BLaER1 (cell line): ENCODE results near the gene MYOF.
"Not testable (repeated sequence)": the region's sequence is repeated elsewhere in the genome, so short reads cannot be mapped to it uniquely, and the experiment has no call there.

Experiments used
- H3K27ac ChIP-seq: shearing (Covaris generic); formaldehyde crosslinking; 2 replicates; pipeline ENCODE4 v1.8.1; 2022
- H3K27me3 ChIP-seq: shearing (Covaris generic); formaldehyde crosslinking; 2 replicates; pipeline ENCODE4 v1.8.1; 2022
- H3K36me3 ChIP-seq: shearing (Covaris generic); formaldehyde crosslinking; 2 replicates; pipeline ENCODE4 v1.8.1; 2022
- H3K4me1 ChIP-seq: shearing (Covaris generic); formaldehyde crosslinking; 2 replicates; pipeline ENCODE4 v1.8.1; 2022
- H3K4me2 ChIP-seq: shearing (Covaris generic); formaldehyde crosslinking; 2 replicates; pipeline ENCODE4 v1.8.1; 2022
- H3K4me3 ChIP-seq: shearing (Covaris generic); formaldehyde crosslinking; 2 replicates; pipeline ENCODE4 v1.8.1; 2022
- H3K9ac ChIP-seq: shearing (Covaris generic); formaldehyde crosslinking; 2 replicates; pipeline ENCODE4 v1.8.1; 2022
- H3K9me3 ChIP-seq: shearing (Covaris generic); formaldehyde crosslinking; 2 replicates; pipeline ENCODE4 v1.8.1; 2022
- H4K20me1 ChIP-seq: shearing (Covaris generic); formaldehyde crosslinking; 2 replicates; pipeline ENCODE4 v1.8.1; 2022
- Cebpa-rat ChIP-seq: shearing (Covaris generic); IDR thresholded peaks from 2 replicates; pipeline ENCODE4 v1.8.1; 2022

Gene MYOF

DNA sequence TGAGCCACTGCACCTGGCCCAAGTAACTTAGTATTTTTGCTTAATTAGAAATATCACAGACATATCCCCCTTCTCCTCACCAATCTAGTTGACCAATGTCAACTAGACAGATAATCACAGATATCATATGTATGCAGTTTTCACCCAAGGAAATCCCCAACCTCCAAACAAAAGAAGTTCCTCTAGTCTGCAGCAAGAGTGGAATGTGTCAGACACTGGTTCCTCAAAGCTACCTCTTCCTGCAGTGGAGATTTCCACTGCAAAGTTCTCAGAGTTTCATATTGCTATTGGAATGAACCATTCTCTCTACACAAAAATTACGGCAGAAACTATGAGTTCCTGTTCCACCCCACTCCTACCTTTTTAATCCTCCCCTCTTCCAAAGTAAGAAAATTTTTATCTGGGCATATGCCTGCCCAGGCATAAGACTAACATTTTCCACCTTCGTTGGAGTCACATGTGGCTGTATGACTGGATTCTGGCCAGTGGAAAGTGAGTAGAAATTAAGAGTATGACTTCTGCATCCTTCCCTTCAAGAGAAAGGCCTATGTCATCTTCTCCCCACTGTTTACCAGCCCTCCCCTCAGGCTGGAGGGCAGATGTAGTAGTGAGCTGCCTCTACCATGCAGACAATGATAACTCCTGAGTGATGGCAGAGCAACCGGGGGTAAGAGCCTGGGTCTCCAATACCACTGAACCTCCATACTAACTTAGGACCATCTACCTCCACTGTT lies 103.0 kb downstream of the MYOF start:
- Histone ChIP-seq H3K27ac (no peak overlapping the region), H3K9ac (no peak overlapping the region), H3K4me2 (no peak overlapping the region), H3K4me3 (no peak overlapping the region), H3K9me3 (no peaks in the 10 kb centered on the region), H3K4me1 (no peaks in the 10 kb centered on the region), H4K20me1 (no peaks in the 10 kb centered on the region), H3K36me3 (no peaks in the 10 kb centered on the region), H3K27me3 (no peaks in the 10 kb centered on the region)
- TF ChIP-seq Cebpa-rat, result no peak

DNA sequence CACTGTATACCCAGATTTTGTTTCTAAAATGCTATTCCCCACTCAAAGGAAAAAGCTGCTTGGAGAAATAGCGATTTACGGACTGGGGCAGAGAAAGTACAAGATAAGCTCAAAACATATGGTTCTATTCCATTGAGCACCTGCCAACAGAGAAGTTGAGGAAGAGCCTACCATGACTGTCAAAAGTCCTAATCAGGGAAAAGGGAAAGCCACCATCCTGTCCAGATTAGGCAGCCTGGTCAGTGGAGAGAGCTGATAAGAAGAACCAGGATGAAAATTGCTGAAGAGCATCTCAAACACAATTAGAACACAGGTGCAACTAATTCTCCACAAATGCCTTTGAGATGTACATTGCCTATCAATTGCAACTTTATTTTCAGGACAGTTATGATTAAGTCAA lies 104.1 kb downstream of the MYOF start:
- H4K20me1 ChIP-seq, result no peaks in the 10 kb centered on the region
- no peak overlapping the region for H3K4me2 ChIP-seq
- no peak for TF ChIP-seq Cebpa-rat
- no peaks in the 10 kb centered on the region for H3K4me1 ChIP-seq
- no peaks in the 10 kb centered on the region for H3K36me3 ChIP-seq
- no peak overlapping the region for H3K27ac ChIP-seq
- no peaks in the 10 kb centered on the region for H3K27me3 ChIP-seq
- H3K9ac ChIP-seq, result no peak overlapping the region
- H3K9me3 ChIP-seq, result no peaks in the 10 kb centered on the region
- no peak overlapping the region for H3K4me3 ChIP-seq

DNA sequence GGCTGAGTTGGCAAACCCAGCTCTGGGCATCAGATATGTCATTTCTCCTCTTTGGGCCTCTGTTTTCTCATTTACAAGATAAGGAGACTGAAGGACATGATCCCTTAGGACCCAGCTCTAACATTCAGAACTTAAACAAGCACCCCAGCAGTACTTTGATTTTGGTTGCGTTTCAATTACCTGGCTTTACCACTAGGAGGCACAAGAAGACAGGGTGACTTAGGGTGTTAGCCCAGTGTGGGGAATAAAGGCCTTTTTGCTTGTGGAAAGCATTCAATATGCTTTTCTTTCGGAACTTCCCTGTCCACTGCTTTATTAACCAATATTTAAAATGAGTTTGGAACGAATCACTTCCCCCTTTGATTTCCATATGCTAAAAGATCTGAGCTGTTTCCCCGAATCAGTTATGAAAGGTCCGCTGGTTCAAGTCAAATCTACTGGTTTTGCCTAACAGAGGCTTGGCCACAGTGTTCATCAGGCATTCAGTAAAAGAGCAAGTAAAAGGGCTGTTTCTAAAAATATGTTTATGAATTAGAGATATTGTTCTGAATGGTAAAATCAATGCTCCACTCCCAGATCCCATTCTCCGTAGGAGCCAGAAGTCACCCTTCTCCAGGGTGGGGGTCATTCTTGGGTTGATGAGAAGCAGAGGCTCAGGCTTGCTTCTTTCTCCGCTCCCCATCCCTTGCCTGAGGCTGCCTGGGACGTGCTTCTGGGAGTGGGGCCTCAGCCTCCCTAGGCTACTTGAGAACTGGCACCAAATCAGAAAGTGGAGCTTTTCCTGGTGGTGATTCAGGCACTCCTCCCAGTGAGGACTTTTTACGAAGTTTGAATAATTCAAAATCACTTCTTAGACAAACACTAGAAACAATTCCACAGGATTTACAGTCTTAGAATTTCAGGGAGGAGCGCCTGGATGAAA lies 105.5 kb downstream of the MYOF start:
- Histone ChIP-seq H3K27ac (no peak overlapping the region), H4K20me1 (no peaks in the 10 kb centered on the region), H3K36me3 (no peaks in the 10 kb centered on the region), H3K4me1 (no peaks in the 10 kb centered on the region), H3K27me3 (no peaks in the 10 kb centered on the region), H3K4me2 (no peak overlapping the region), H3K9me3 (no peaks in the 10 kb centered on the region), H3K9ac (no peak overlapping the region), H3K4me3 (no peak overlapping the region)
- TF ChIP-seq Cebpa-rat, result no peak

DNA sequence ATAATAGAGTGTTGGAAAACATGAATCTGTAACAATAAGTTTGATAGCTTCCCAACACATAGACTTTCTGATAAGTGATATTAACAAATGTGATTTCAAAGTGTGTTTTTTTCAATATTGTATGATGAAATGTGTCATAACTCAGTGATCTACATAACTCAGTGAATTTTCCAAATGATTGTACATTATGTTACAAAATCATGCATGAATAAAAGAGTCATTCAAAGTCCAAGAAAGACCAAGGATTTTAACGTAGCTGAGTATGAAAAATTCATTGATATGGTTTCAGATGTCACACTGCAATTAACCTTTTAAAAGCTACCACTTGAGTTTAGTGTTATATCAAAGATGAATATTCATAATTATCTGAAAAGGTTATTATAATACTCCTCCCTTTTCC lies 111.2 kb downstream of the MYOF start:
- Histone ChIP-seq H3K27ac (no peak overlapping the region), H3K27me3 (no peaks in the 10 kb centered on the region), H3K9me3 (no peaks in the 10 kb centered on the region), H3K4me3 (no peak overlapping the region), H3K36me3 (no peaks in the 10 kb centered on the region), H3K4me2 (no peak overlapping the region), H3K4me1 (no peaks in the 10 kb centered on the region), H3K9ac (no peak overlapping the region), H4K20me1 (no peaks in the 10 kb centered on the region)
- no peak for TF ChIP-seq Cebpa-rat

DNA sequence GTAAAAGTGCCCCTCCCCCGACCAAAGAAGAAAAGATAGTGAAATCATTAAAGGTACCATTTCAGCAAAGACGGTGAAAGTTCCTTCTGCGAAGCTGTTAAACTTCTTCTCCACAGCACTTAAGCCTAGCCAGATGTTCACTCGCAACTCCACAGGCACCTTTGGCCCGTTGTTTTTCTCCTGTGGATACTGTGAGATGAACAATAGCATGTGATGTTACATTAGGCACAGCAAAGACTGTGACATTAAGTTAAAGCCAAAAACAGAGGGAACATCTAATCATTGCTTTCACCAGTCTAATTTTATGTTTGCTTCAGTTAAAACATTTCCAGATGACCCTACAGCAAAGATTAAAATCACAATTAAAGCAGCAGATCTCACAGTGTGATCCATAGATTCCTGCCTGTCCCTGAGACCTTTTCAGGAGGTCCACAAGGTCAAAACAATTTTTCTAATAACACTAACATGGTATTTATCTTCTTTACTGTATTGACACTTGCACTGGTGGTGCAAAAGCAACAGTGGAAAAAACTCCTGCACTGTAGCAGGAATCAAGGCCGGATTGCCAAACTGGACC lies 112.5 kb downstream of the MYOF start:
- no peak for TF ChIP-seq Cebpa-rat
- H3K4me1 ChIP-seq, result no peaks in the 10 kb centered on the region
- no peak overlapping the region for H3K4me3 ChIP-seq
- H3K4me2 ChIP-seq, result no peak overlapping the region
- H3K36me3 ChIP-seq, result no peaks in the 10 kb centered on the region
- H3K9ac ChIP-seq, result no peak overlapping the region
- no peaks in the 10 kb centered on the region for H3K27me3 ChIP-seq
- H3K27ac ChIP-seq, result no peak overlapping the region
- no peaks in the 10 kb centered on the region for H3K9me3 ChIP-seq
- H4K20me1 ChIP-seq, result no peaks in the 10 kb centered on the region

DNA sequence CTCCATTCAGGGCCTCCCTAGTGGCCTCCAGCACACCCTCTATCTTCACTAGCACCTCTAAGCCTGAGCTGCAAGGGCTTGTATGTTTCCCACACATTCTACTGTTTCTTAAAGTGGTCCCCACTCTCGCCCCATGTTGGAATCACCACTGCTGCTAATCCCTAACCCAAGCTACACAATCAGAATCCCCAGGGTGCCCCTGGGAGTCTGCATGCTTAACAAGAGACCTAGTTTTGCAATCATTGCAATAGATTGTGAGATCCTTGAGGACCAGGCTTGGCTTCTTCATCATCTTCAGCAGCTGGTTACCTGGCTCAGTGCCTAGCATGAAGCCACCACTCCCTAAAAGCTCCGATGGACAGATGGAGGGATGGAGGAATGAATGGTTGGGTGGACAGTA lies 113.9 kb downstream of the MYOF start:
- Histone ChIP-seq H4K20me1 (no peaks in the 10 kb centered on the region), H3K27me3 (no peaks in the 10 kb centered on the region), H3K36me3 (no peaks in the 10 kb centered on the region), H3K4me1 (no peaks in the 10 kb centered on the region), H3K27ac (no peak overlapping the region), H3K9ac (no peak overlapping the region), H3K9me3 (no peaks in the 10 kb centered on the region), H3K4me2 (no peak overlapping the region), H3K4me3 (no peak overlapping the region)
- no peak for TF ChIP-seq Cebpa-rat

DNA sequence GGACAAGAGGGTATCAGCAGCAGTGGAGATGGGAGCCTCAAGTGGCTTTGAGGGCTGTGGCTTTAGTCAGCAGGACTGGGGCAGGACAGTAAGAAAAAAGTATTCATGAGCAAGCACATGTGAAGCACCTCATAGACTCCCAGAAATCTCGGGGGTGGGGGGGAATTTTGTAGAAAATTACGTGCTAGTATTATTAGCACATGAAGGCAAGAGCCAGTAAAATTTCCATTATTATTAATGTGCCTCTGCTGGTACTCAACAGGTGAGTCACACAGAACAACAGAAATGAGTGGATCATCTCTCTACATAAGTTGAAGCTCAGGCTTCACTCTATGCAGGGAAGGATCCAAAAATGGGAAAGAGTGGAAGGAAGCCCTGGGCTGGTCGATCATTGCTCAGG lies 114.5 kb downstream of the MYOF start:
- no peak overlapping the region for H3K4me2 ChIP-seq
- H3K9me3 ChIP-seq, result no peaks in the 10 kb centered on the region
- H3K27me3 ChIP-seq, result no peaks in the 10 kb centered on the region
- H3K9ac ChIP-seq, result no peak overlapping the region
- H3K27ac ChIP-seq, result no peak overlapping the region
- no peak overlapping the region for H3K4me3 ChIP-seq
- H3K36me3 ChIP-seq, result no peaks in the 10 kb centered on the region
- TF ChIP-seq Cebpa-rat, result no peak
- H4K20me1 ChIP-seq, result no peaks in the 10 kb centered on the region
- no peaks in the 10 kb centered on the region for H3K4me1 ChIP-seq

DNA sequence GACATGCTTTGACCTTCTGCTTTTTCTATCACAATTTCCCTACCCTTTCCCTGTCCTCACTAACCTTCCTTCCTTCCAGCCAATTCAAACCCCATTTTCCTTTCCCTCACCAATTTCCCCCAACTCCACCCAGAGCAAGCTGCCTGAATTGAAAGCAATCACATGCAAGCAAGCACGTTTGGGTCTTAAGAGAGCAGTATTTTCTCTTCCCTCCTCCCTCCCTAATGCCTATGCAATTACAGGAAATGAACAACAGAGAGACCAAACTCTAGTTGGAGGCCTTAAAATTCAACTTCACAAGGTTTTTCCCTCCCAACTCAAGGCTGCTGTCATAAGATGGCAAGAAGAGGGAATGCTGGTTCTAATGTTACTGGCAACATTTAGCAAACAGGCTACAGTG lies 117.2 kb downstream of the MYOF start:
- Histone ChIP-seq H3K27ac (no peak overlapping the region), H3K36me3 (no peaks in the 10 kb centered on the region), H3K4me1 (no peaks in the 10 kb centered on the region), H3K9me3 (no peaks in the 10 kb centered on the region), H3K4me2 (no peak overlapping the region), H3K27me3 (no peaks in the 10 kb centered on the region), H4K20me1 (no peaks in the 10 kb centered on the region), H3K9ac (no peak overlapping the region), H3K4me3 (no peak overlapping the region)
- TF ChIP-seq Cebpa-rat, result no peak

DNA sequence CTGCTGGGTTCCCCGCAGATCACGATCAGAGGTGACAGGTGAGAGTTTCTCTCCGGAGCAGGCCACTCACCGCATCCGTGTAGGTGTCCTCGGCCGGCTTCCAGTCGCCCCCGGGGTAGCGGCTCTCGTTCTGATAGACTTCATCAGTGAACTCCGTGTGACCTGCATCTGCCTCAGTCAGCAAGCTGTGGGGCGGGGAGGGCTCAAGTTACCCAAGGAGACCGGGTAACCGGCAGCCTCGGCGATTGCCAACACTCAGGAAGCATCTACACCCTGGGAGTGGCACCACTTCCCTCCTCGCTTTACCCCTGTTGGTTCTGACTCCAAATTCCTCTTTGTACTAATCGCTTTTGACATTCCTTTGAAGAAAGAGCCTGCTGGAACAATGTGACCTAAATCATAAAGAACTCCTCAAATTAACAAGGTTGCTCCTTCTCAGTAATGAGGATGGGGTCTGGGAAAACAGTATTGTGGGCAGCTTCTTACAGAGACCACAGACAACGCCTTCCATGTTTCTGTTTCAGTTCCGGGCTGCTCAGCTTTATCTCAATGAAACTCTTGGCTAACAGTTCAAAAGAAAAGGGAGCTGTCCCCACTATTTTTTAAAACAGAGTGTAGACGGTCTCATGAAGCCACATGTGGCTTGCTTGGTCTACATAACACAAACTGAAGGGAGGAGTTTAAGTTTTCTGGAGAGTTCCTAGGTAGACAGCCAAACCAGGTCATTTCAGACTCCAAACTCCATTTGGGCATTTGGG lies 118.1 kb downstream of the MYOF start:
- H4K20me1 ChIP-seq, result no peaks in the 10 kb centered on the region

DNA sequence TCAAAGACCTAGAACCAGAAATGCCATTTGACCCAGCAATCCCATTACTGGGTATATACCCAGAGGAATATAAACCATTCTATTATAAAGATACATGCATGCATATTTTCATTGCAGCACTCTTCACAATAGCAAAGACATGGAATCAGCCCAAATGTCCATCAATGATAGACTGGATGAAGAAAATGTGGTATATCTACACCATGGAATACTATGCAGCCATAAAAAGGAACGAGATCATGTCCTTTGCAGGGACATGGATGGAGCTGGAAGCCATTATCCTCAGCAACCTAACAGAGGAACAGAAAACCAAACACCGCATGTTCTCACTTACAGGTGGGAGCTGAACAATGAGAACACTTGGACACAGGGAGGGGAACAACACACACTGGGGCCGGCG lies 123.7 kb downstream of the MYOF start:
- H3K4me2 ChIP-seq, H3K27ac ChIP-seq, H3K4me3 ChIP-seq, H3K36me3 ChIP-seq, H3K27me3 ChIP-seq, H3K4me1 ChIP-seq, H3K9ac ChIP-seq, H3K9me3 ChIP-seq, H4K20me1 ChIP-seq: not testable (repeated sequence)

More for the DNA sequence above, 118.1 kb downstream of the MYOF start:
- H3K36me3 ChIP-seq, result no peaks in the 10 kb centered on the region
- H3K27me3 ChIP-seq, result no peaks in the 10 kb centered on the region
- no peak for TF ChIP-seq Cebpa-rat
- no peak overlapping the region for H3K4me3 ChIP-seq
- no peak overlapping the region for H3K9ac ChIP-seq
- H3K4me1 ChIP-seq, result no peaks in the 10 kb centered on the region
- H3K9me3 ChIP-seq, result no peaks in the 10 kb centered on the region
- no peak overlapping the region for H3K27ac ChIP-seq
- H3K4me2 ChIP-seq, result no peak overlapping the region
